ENCODE data around the gene PSENEN.

The PSENEN gene

GRCh38 chr19:35745328-35746086 is at the start of gene PSENEN, which contains the start of gene U2AF1L4:
Gene PSENEN, plus strand, starts transcription at chr19:35745651. Its CDS starts 280 bp downstream, at chr19:35745931.
Gene U2AF1L4, minus strand, starts transcription at chr19:35745418. Its CDS starts 27 bp downstream, at chr19:35745391.
- peak; percentile 99 for DNase-seq

- no peak for DNase-seq
These were observed 49.5 kb upstream of the PSENEN start for GRCh38 chr19:35695895-35696422.

- no peak for DNase-seq
These were observed 48.6 kb upstream of the PSENEN start for GRCh38 chr19:35696835-35697234.

GRCh38 chr19:35702223-35703012 is 43.0 kb upstream of the PSENEN start:
- DNase-seq, result peak; percentile 97

- no peak for DNase-seq
These were observed 42.1 kb upstream of the PSENEN start for GRCh38 chr19:35703343-35703742.

- no peak for DNase-seq
These were observed 41.2 kb upstream of the PSENEN start, which contains the start of gene ZBTB32 for GRCh38 chr19:35704218-35704617. Gene ZBTB32, plus strand, starts transcription at chr19:35704558. Its CDS starts 10,069 bp downstream, at chr19:35714627.

GRCh38 chr19:35708391-35708790 is 37.1 kb upstream of the PSENEN start:
- DNase-seq, result no peak

- no peak for DNase-seq
These were observed 34.4 kb upstream of the PSENEN start for GRCh38 chr19:35710784-35711723.

- no peak for DNase-seq
These were observed 32.6 kb upstream of the PSENEN start for GRCh38 chr19:35712567-35713505.

- DNase-seq, result no peak
These were observed 32.0 kb upstream of the PSENEN start for GRCh38 chr19:35713506-35713850.

- no peak for DNase-seq
These were observed 31.5 kb upstream of the PSENEN start for GRCh38 chr19:35713904-35714495.

- no peak for DNase-seq
These were observed 30.7 kb upstream of the PSENEN start for GRCh38 chr19:35714601-35715354.

- no peak for DNase-seq
These were observed 30.1 kb upstream of the PSENEN start for GRCh38 chr19:35715355-35715809.

- DNase-seq, result no peak
These were observed 29.3 kb upstream of the PSENEN start for GRCh38 chr19:35715981-35716800.

- DNase-seq, result peak; percentile 81
These were observed 28.4 kb upstream of the PSENEN start for GRCh38 chr19:35716801-35717664.

- peak; percentile 95 for DNase-seq
These were observed 27.6 kb upstream of the PSENEN start, which contains the start of gene KMT2B for GRCh38 chr19:35717665-35718344. Gene KMT2B, plus strand, starts transcription at chr19:35718003. Its CDS starts 16 bp downstream, at chr19:35718019.

GRCh38 chr19:35718345-35719041 is 27.0 kb upstream of the PSENEN start:
- no peak for DNase-seq
